ENCODE results near the gene GALNT12. TPM values are rescaled to one million over a fixed set of nuclear protein-coding genes. Genes with fewer than 3 reads are reported as not detected.

GALNT12 gene
- total RNA-seq, 1 donor from 2014 or later = 1.7 TPM

- Histone ChIP-seq H3K4me1 (ENCODE audit: insufficient read depth, low read length) (no peaks in the 10 kb centered on the region), H3K4me2 (ENCODE audit: low read length) (no peak overlapping the region), H3K79me2 (ENCODE audit: insufficient read depth, low read length) (no peaks in the 10 kb centered on the region), H4K20me1 (ENCODE audit: insufficient read depth, low read length) (no peaks in the 10 kb centered on the region), H3K9ac (ENCODE audit: low read length) (no peak overlapping the region), H3K36me3 (ENCODE audit: insufficient read depth, low read length) (no peaks in the 10 kb centered on the region), H3K27ac (ENCODE audit: low read depth, low read length) (no peak overlapping the region), H2AFZ (ENCODE audit: low read depth, low read length) (no peak overlapping the region), H3K4me3 (ENCODE audit: insufficient read depth, low read depth, low read length) (no peak overlapping the region), H3K27me3 (ENCODE audit: insufficient read depth, low read length) (peaks cover 2% of the 10 kb centered on the region), H3K9me3 (ENCODE audit: insufficient read depth, low read depth, low read length) (peaks cover under 1% of the 10 kb centered on the region)
- H3K4me1 Mint-ChIP-seq (ENCODE audit: low read depth, unreplicated experiment) = no peaks in the 10 kb centered on the region
- H3K27ac Mint-ChIP-seq (ENCODE audit: unreplicated experiment) = no peak overlapping the region
- H3K9me3 Mint-ChIP-seq (ENCODE audit: unreplicated experiment) = peaks cover 15% of the 10 kb centered on the region
- TF ChIP-seq EZH2 (IDR thresholded peaks at IDR 0.05; ENCODE audit: insufficient read depth, low read length) (no peak), CTCF (IDR thresholded peaks at IDR 0.05; ENCODE audit: insufficient read depth, low read depth, low read length) (no peak)
- H3K36me3 Mint-ChIP-seq (ENCODE audit: low read depth, unreplicated experiment) = peaks cover 9% of the 10 kb centered on the region
- peaks cover 5% of the 10 kb centered on the region for H3K27me3 Mint-ChIP-seq (ENCODE audit: low read depth, unreplicated experiment)
- H3K4me3 Mint-ChIP-seq (ENCODE audit: unreplicated experiment) = no peak overlapping the region
- DNase-seq (ENCODE audit: low read depth) (no peak), FAIRE-seq (no peak)
Measured at GRCh38 chr9:98819231-98819630, 11.8 kb downstream of the GALNT12 start.

- no peaks in the 10 kb centered on the region for H3K79me2 ChIP-seq (ENCODE audit: insufficient read depth, low read length)
- no peaks in the 10 kb centered on the region for H4K20me1 ChIP-seq (ENCODE audit: insufficient read depth, low read length)
- no peak overlapping the region for H3K27ac ChIP-seq (ENCODE audit: low read depth, low read length)
- DNase-seq (ENCODE audit: low read depth) (no peak), FAIRE-seq (no peak)
- H3K4me1 Mint-ChIP-seq (ENCODE audit: low read depth, unreplicated experiment) = no peaks in the 10 kb centered on the region
- H3K4me3 Mint-ChIP-seq (ENCODE audit: unreplicated experiment) = no peak overlapping the region
- no peak overlapping the region for H3K4me2 ChIP-seq (ENCODE audit: low read length)
- peaks cover 9% of the 10 kb centered on the region for H3K36me3 Mint-ChIP-seq (ENCODE audit: low read depth, unreplicated experiment)
- peaks cover 15% of the 10 kb centered on the region for H3K9me3 Mint-ChIP-seq (ENCODE audit: unreplicated experiment)
- H3K4me1 ChIP-seq (ENCODE audit: insufficient read depth, low read length) = no peaks in the 10 kb centered on the region
- H3K9ac ChIP-seq (ENCODE audit: low read length) = no peak overlapping the region
- H3K27ac Mint-ChIP-seq (ENCODE audit: unreplicated experiment) = no peak overlapping the region
- no peak overlapping the region for H2AFZ ChIP-seq (ENCODE audit: low read depth, low read length)
- H3K36me3 ChIP-seq (ENCODE audit: insufficient read depth, low read length) = no peaks in the 10 kb centered on the region
- peaks cover 2% of the 10 kb centered on the region for H3K27me3 ChIP-seq (ENCODE audit: insufficient read depth, low read length)
- H3K27me3 Mint-ChIP-seq (ENCODE audit: low read depth, unreplicated experiment) = peaks cover 5% of the 10 kb centered on the region
- no peak overlapping the region for H3K4me3 ChIP-seq (ENCODE audit: insufficient read depth, low read depth, low read length)
- peaks cover 3% of the 10 kb centered on the region for H3K9me3 ChIP-seq (ENCODE audit: insufficient read depth, low read depth, low read length)
- TF ChIP-seq EZH2 (IDR thresholded peaks at IDR 0.05; ENCODE audit: insufficient read depth, low read length) (no peak), CTCF (IDR thresholded peaks at IDR 0.05; ENCODE audit: insufficient read depth, low read depth, low read length) (no peak)
Measured at GRCh38 chr9:98821831-98822230, 14.4 kb downstream of the GALNT12 start.

- H3K4me1 Mint-ChIP-seq (ENCODE audit: low read depth, unreplicated experiment) = no peaks in the 10 kb centered on the region
- H3K9me3 Mint-ChIP-seq (ENCODE audit: unreplicated experiment) = peaks cover 15% of the 10 kb centered on the region
- H2AFZ ChIP-seq (ENCODE audit: low read depth, low read length) = no peak overlapping the region
- DNase-seq (ENCODE audit: low read depth) (no peak), FAIRE-seq (no peak)
- peak overlapping the region; percentile 23 for H3K27ac Mint-ChIP-seq (ENCODE audit: unreplicated experiment)
- H3K27me3 ChIP-seq (ENCODE audit: insufficient read depth, low read length) = peaks cover 2% of the 10 kb centered on the region
- H3K79me2 ChIP-seq (ENCODE audit: insufficient read depth, low read length) = no peaks in the 10 kb centered on the region
- TF ChIP-seq CTCF (IDR thresholded peaks at IDR 0.05; ENCODE audit: insufficient read depth, low read depth, low read length) = no peak
- no peak for TF ChIP-seq EZH2 (IDR thresholded peaks at IDR 0.05; ENCODE audit: insufficient read depth, low read length)
- H3K4me3 ChIP-seq (ENCODE audit: insufficient read depth, low read depth, low read length) = no peak overlapping the region
- peaks cover 6% of the 10 kb centered on the region for H3K27me3 Mint-ChIP-seq (ENCODE audit: low read depth, unreplicated experiment)
- no peaks in the 10 kb centered on the region for H4K20me1 ChIP-seq (ENCODE audit: insufficient read depth, low read length)
- peaks cover 9% of the 10 kb centered on the region for H3K36me3 Mint-ChIP-seq (ENCODE audit: low read depth, unreplicated experiment)
- no peak overlapping the region for H3K27ac ChIP-seq (ENCODE audit: low read depth, low read length)
- H3K9me3 ChIP-seq (ENCODE audit: insufficient read depth, low read depth, low read length) = peaks cover 3% of the 10 kb centered on the region
- no peaks in the 10 kb centered on the region for H3K4me1 ChIP-seq (ENCODE audit: insufficient read depth, low read length)
- no peak overlapping the region for H3K9ac ChIP-seq (ENCODE audit: low read length)
- no peak overlapping the region for H3K4me2 ChIP-seq (ENCODE audit: low read length)
- no peaks in the 10 kb centered on the region for H3K36me3 ChIP-seq (ENCODE audit: insufficient read depth, low read length)
- no peak overlapping the region for H3K4me3 Mint-ChIP-seq (ENCODE audit: unreplicated experiment)
Measured at GRCh38 chr9:98822661-98823060, 15.2 kb downstream of the GALNT12 start.
